CD4-positive, CD25-positive, alpha-beta regulatory T cell (primary cell): ENCODE measurements around the gene TM9SF4. TPM values are rescaled to one million over a fixed set of nuclear protein-coding genes. Genes with fewer than 3 reads are reported as not detected.

Source experiments
- ATAC-seq, 2 donors: fragments of 150-1000 bp; cut with Tn5 transposase; one replicate each; pipeline ENCODE4 v1.10.0; 2021; ENCODE audit warnings: low read depth in 2 of 2, moderate number of reproducible peaks in 2 of 2, moderate library complexity in 1 of 2
- DNase-seq, 3 donors: peaks; one replicate each; pipeline versions ENCODE4 v3.0.0 to v3.0.0-alpha.2; 2012 to 2022; ENCODE audit warnings: mixed read lengths in 1 of 3
- H3K27ac ChIP-seq: one replicate; pipeline ENCODE4 v1.7.0; 2013; ENCODE audit warnings: mild to moderate bottlenecking, low read length; ENCODE audit not compliant: insufficient read depth, poor library complexity, severe bottlenecking
- H3K27me3 ChIP-seq: one replicate; pipeline ENCODE4 v1.7.0; 2013; ENCODE audit warnings: low read length; ENCODE audit not compliant: control insufficient read depth, insufficient read depth
- H3K36me3 ChIP-seq: one replicate; pipeline ENCODE4 v1.7.0; 2013; ENCODE audit warnings: mild to moderate bottlenecking, low read length, moderate library complexity; ENCODE audit not compliant: control insufficient read depth, insufficient read depth
- H3K4me1 ChIP-seq: 2 replicates; pipeline ENCODE4 v1.7.0; 2013; ENCODE audit warnings: mild to moderate bottlenecking, low read length; ENCODE audit not compliant: insufficient read depth, control insufficient read depth, poor library complexity, severe bottlenecking
- H3K4me3 ChIP-seq: one replicate; pipeline ENCODE4 v1.7.0; 2013; ENCODE audit warnings: low read depth, mild to moderate bottlenecking, low read length, moderate library complexity
- H3K9me3 ChIP-seq, 2 experiments: 1 replicate in 1 of 2; 2 replicates in 1 of 2; pipeline ENCODE4 v1.7.0; 2013; ENCODE audit warnings: low read length in 2 of 2, mild to moderate bottlenecking in 1 of 2, moderate library complexity in 1 of 2; ENCODE audit not compliant: control insufficient read depth in 2 of 2
- H3K27ac Mint-ChIP-seq, 3 donors: one replicate each; pipeline ENCODE4 v1.8.0; 2020 to 2022; ENCODE audit warnings: mild to moderate bottlenecking in 3 of 3, mixed read lengths in 3 of 3, moderate library complexity in 2 of 3
- H3K27me3 Mint-ChIP-seq: one replicate; pipeline ENCODE4 v1.8.0; 2022; ENCODE audit warnings: mild to moderate bottlenecking, mixed read lengths
- H3K36me3 Mint-ChIP-seq: one replicate; pipeline ENCODE4 v1.8.0; 2020; ENCODE audit warnings: mixed read lengths
- H3K4me1 Mint-ChIP-seq, 4 donors: one replicate each; pipeline ENCODE4 v1.8.0; 2020 to 2022; ENCODE audit warnings: mixed read lengths in 4 of 4, mild to moderate bottlenecking in 1 of 4
- H3K4me3 Mint-ChIP-seq, 4 donors: one replicate each; pipeline ENCODE4 v1.8.0; 2020 to 2022; ENCODE audit warnings: mild to moderate bottlenecking in 4 of 4, mixed read lengths in 4 of 4, moderate library complexity in 3 of 4
- H3K9me3 Mint-ChIP-seq, 7 donors: one replicate each; pipeline ENCODE4 v1.8.0; 2020 to 2022; ENCODE audit warnings: mixed read lengths in 7 of 7, mild to moderate bottlenecking in 3 of 7, moderate library complexity in 2 of 7
- polyA plus RNA-seq, 4 donors: library from polyadenylated mRNA; unstranded; fragments of 300-500 nt; fragmentation: Illumina TruSeq; gene quantifications; one replicate each; pipeline ENCODE4 v1.2.3, GENCODE V29; 2021
- total RNA-seq: library from RNA; stranded (reverse); gene quantifications from one replicate; pipeline ENCODE4 v1.2.3, GENCODE V29; 2022

TM9SF4 gene
- total and polyA plus RNA-seq, 5 donors from 2014 or later: 28.7 to 36.3 (median 29.4) TPM

- ATAC-seq (no peak), DNase-seq (no peak)
- no peaks in the 10 kb centered on the region for H3K36me3 ChIP-seq
- Mint-ChIP-seq H3K9me3 (no peaks in the 10 kb centered on the region), H3K4me1 (peaks cover 0 to 3% (median 0%) of the 10 kb centered on the region in 4 donors), H3K36me3 (no peaks in the 10 kb centered on the region), H3K27me3 (peaks cover 27% of the 10 kb centered on the region), H3K27ac (no peak overlapping the region), H3K4me3 (no peak overlapping the region)
- H3K9me3 ChIP-seq: no peaks in the 10 kb centered on the region
- H3K27ac ChIP-seq: no peak overlapping the region
- no peaks in the 10 kb centered on the region for H3K4me1 ChIP-seq
- H3K4me3 ChIP-seq: no peak overlapping the region
- H3K27me3 ChIP-seq: no peaks in the 10 kb centered on the region
Measured at GRCh38 chr20:32070282-32070681, 39.2 kb upstream of the TM9SF4 start.

- no peak for DNase-seq
- H3K4me1 Mint-ChIP-seq: peaks cover 0 to 3% (median 0%) of the 10 kb centered on the region in 4 donors
- Histone ChIP-seq H3K27me3 (no peaks in the 10 kb centered on the region), H3K9me3 (no peaks in the 10 kb centered on the region), H3K36me3 (no peaks in the 10 kb centered on the region), H3K4me3 (no peak overlapping the region), H3K4me1 (no peaks in the 10 kb centered on the region), H3K27ac (no peak overlapping the region)
- no peaks in the 10 kb centered on the region for H3K9me3 Mint-ChIP-seq
- no peak for ATAC-seq
- H3K36me3 Mint-ChIP-seq: no peaks in the 10 kb centered on the region
- peaks cover 23% of the 10 kb centered on the region for H3K27me3 Mint-ChIP-seq
- no peak overlapping the region for H3K27ac Mint-ChIP-seq
- H3K4me3 Mint-ChIP-seq: no peak overlapping the region
Measured at GRCh38 chr20:32070690-32071213, 38.8 kb upstream of the TM9SF4 start.

GRCh38 chr20:32071395-32072167 is 37.9 kb upstream of the TM9SF4 start:
- H3K9me3 ChIP-seq: no peaks in the 10 kb centered on the region
- no peak for ATAC-seq
- no peak overlapping the region for H3K27ac ChIP-seq
- Mint-ChIP-seq H3K27me3 (peaks cover 19% of the 10 kb centered on the region), H3K9me3 (peaks cover 0 to 2% (median 0%) of the 10 kb centered on the region in 7 donors), H3K36me3 (no peaks in the 10 kb centered on the region), H3K27ac (no peak overlapping the region), H3K4me3 (no peak overlapping the region), H3K4me1 (peaks cover 0 to 3% (median 0%) of the 10 kb centered on the region in 4 donors)
- no peaks in the 10 kb centered on the region for H3K27me3 ChIP-seq
- no peak overlapping the region for H3K4me3 ChIP-seq
- no peaks in the 10 kb centered on the region for H3K36me3 ChIP-seq
- no peak for DNase-seq
- H3K4me1 ChIP-seq: no peaks in the 10 kb centered on the region

DNA sequence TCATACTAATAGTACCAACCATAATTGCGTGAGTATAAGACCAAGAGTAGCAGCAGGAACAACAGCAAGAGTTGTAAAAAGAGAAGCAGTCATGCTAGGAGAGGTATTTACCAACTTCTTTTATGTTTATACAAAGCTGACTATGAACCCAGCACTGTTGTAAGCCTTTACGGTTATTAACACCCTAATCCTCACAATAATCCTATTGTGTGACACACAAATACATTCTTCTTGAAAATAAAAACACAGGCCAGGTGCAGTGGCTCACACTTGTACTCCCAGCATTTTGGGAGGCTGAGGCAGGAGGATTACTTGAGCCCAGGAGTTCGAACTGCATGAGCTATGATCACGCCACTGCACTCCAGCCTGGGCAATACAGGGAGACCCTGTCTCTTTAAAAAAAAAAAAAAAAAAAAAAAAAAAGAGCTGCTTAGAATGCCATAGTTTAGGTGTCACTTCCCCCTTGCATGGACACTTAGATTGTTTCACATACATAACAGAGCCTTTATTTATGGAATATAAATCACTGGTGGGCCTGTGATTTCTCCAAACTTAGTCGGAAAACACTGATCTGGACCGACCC is 37.3 kb upstream of the TM9SF4 start:
- H3K27ac ChIP-seq: no peak overlapping the region
- DNase-seq (no peak), ATAC-seq (no peak)
- Mint-ChIP-seq H3K4me1 (peaks cover 0 to 3% (median 0%) of the 10 kb centered on the region in 4 donors), H3K36me3 (no peaks in the 10 kb centered on the region), H3K9me3 (peaks cover 0 to 2% (median 0%) of the 10 kb centered on the region in 7 donors), H3K4me3 (no peak overlapping the region), H3K27ac (no peak overlapping the region), H3K27me3 (peaks cover 19% of the 10 kb centered on the region)
- no peaks in the 10 kb centered on the region for H3K4me1 ChIP-seq
- H3K27me3 ChIP-seq: peaks cover 2% of the 10 kb centered on the region
- H3K36me3 ChIP-seq: no peaks in the 10 kb centered on the region
- no peaks in the 10 kb centered on the region for H3K9me3 ChIP-seq
- H3K4me3 ChIP-seq: no peak overlapping the region

- Histone ChIP-seq H3K27ac (no peak overlapping the region), H3K36me3 (no peaks in the 10 kb centered on the region), H3K4me1 (no peaks in the 10 kb centered on the region), H3K4me3 (no peak overlapping the region), H3K9me3 (no peaks in the 10 kb centered on the region), H3K27me3 (peaks cover 2% of the 10 kb centered on the region)
- Mint-ChIP-seq H3K27ac (no peak overlapping the region), H3K9me3 (peaks cover 0 to 4% (median 0%) of the 10 kb centered on the region in 7 donors), H3K36me3 (no peaks in the 10 kb centered on the region), H3K4me1 (peaks cover 0 to 5% (median 0%) of the 10 kb centered on the region in 4 donors), H3K27me3 (peaks cover 6% of the 10 kb centered on the region), H3K4me3 (no peak overlapping the region)
- DNase-seq (no peak), ATAC-seq (no peak)
Measured at GRCh38 chr20:32075534-32075933, 34.0 kb upstream of the TM9SF4 start.

GRCh38 chr20:32077190-32077589 is 32.3 kb upstream of the TM9SF4 start:
- no peaks in the 10 kb centered on the region for H3K9me3 ChIP-seq
- peaks cover 4% of the 10 kb centered on the region for H3K27me3 Mint-ChIP-seq
- no peaks in the 10 kb centered on the region for H3K36me3 Mint-ChIP-seq
- H3K27ac ChIP-seq: no peak overlapping the region
- ATAC-seq: no peak
- H3K9me3 Mint-ChIP-seq: peaks cover 0 to 4% (median 0%) of the 10 kb centered on the region in 7 donors
- H3K27ac Mint-ChIP-seq: no peak overlapping the region
- no peak overlapping the region for H3K4me3 ChIP-seq
- H3K36me3 ChIP-seq: no peaks in the 10 kb centered on the region
- no peak for DNase-seq
- H3K4me3 Mint-ChIP-seq: no peak overlapping the region
- H3K4me1 ChIP-seq: no peaks in the 10 kb centered on the region
- H3K4me1 Mint-ChIP-seq: peaks cover 0 to 3% (median 0%) of the 10 kb centered on the region in 4 donors
- H3K27me3 ChIP-seq: peaks cover 4% of the 10 kb centered on the region

DNA sequence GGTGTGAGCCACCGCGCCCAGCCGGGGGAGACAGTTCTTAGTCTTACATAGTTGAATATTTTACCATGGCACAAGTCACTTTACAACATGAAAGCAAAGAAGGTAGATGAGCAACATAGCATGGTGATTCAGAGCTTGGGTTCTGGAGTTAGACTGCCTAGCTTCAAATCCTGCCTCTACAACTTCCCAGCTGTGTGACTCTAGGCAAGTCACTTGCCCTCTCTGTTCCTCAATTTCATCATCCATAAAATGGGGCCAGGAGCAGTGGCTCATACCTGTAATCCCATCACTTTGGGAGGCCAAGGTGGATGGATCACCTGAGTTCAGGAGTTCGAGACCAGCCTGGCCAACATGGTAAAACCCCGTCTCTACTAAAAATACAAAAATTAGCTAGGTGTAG is 31.2 kb upstream of the TM9SF4 start:
- Histone ChIP-seq H3K27ac (no peak overlapping the region), H3K27me3 (peaks cover 4% of the 10 kb centered on the region), H3K4me3 (no peak overlapping the region), H3K4me1 (no peaks in the 10 kb centered on the region), H3K9me3 (no peaks in the 10 kb centered on the region), H3K36me3 (no peaks in the 10 kb centered on the region)
- Mint-ChIP-seq H3K27me3 (peaks cover 11% of the 10 kb centered on the region), H3K4me3 (no peak overlapping the region), H3K36me3 (no peaks in the 10 kb centered on the region), H3K4me1 (peaks cover 0 to 3% (median 0%) of the 10 kb centered on the region in 4 donors), H3K9me3 (peaks cover 0 to 5% (median 0%) of the 10 kb centered on the region in 7 donors), H3K27ac (no peak overlapping the region)
- DNase-seq (no peak), ATAC-seq (no peak)
